SKM-1 treated with dmso at 0.1 percent for 144 hours (cell line): ENCODE results near the gene MFF.
A peak's percentile ranks its signal among the peaks of the same experiment; 100 is the strongest.
"Not testable (repeated sequence)": the region's sequence is repeated elsewhere in the genome, so short reads cannot be mapped to it uniquely, and the experiment has no call there.

Source experiments
- DNase-seq: peaks from one replicate; lab custom pipeline; 2025; ENCODE audit not compliant: unreplicated experiment; lab: John Stamatoyannopoulos, UW

Gene MFF

GRCh38 chr2:227326783-227327182 lies 1.7 kb downstream of the MFF start:
- DNase-seq = no peak

GRCh38 chr2:227335713-227336112 lies 10.7 kb downstream of the MFF start:
- DNase-seq = no peak

DNA sequence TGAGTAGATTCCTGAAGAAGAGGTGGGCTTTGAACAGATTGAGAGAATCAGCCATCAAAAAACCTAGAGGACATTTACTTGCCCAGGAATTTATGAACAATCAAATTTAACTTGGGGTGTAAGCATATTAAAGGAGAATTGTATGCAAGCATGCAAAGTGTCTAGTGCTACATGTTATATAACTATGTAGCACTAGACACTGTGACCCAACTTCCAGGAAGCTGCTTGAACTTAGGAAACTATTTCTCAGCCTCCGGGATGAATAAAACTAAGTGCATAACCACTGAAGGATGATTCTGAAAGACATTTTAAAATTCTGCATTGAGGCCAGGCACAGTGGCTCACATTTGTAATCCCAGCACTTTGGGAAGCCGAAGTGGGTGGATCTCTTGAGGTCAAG lies 12.4 kb downstream of the MFF start:
- DNase-seq = no peak

DNA sequence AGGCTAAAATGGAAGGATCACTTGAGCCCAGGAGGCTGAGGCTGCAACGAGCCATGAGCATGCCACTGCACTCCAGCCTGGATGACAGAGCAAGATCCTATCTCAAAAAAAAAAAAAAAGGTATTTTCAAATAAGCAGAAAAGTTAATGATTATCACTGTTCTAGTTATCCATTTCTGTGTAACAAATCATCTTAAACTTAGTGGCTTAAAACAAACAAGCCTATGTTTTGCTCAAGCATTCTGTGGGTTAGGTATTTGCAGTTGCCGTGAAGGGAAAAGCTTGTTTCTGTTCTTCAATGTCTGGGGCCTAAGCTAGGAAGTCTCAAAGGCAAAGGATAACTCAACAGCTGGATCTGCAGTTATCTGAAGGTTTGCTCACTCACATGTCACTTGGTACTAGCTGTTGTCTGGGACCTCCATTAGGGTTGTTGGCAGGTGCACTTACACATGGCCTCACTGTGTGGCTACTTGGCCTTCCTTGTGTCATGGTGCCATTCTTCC lies 14.1 kb downstream of the MFF start:
- DNase-seq = no peak

DNA sequence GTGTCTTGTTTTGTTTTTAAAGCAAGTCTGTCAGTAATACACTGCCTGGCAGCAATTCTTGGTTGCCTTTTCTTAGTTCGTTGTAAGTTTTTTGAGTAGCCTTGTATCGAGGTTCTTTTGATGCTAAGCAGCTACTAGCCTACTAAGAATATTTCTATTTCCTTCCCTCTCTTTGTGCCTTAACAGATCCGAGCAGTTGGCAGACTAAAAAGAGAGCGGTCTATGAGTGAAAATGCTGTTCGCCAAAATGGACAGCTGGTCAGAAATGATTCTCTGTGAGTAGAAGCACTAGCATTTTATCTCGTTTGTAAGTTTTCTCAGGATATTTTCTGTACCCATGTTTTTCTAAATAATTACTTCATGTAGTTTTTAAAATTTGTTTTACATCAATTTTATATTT lies 15.1 kb downstream of the MFF start:
- no peak for DNase-seq

DNA sequence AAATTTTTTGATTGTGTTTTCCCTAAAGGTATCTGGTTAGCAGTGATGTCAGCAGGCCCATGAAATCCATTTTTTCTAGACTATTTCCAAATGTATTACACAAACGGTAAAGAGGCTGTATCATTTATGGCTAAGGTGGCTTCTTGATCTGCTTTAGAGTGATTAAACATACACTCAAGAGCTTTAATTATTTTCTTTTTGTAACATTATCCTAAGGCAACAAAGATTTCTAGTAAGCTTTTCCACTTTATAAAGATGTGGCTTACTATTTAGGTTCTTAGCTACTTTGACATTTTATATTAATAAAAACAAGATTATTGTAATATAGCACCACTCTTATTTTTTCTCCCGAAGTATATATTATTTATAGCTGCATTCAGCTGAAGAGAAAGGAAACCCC lies 16.5 kb downstream of the MFF start:
- DNase-seq = no peak

DNA sequence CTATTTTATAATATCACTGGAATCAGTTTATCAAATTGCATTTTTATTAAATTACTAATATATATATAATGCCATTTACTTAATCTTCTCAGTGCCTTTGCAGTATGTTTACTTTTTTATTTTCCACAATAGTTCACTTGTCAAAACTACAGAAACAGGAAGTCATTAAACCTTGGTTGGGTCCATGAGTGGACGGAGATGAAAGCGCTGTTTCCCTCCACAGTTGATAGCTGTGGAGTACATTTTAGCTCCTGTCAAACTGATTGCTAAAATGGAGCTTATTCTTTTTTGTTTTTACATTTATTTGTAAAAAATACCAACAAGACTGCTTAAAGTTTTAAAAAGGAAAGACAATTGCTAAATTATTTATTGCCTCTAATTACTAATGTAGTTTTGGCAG lies 19.2 kb downstream of the MFF start:
- no peak for DNase-seq

- no peak for DNase-seq
Observed at GRCh38 chr2:227347117-227347516, 22.1 kb downstream of the MFF start.

DNA sequence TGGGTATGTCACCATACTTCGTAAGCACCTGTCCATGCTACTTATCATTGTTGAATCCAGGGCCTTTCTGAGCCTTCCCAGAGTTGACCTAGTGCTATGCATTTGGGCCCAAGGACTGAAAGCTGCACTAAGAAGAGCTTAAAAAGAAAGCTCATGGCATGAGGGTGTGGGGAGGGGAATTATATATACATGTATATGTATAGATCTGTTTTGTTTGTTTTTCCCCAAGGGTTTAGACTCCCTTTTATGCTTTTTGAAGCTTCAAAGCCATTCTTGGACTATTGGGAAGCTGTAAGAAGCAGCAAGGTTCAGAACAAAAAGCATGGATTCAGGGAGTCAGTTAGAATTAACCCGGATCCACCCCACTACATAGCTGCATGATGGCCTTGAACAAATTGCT lies 23.3 kb downstream of the MFF start:
- no peak for DNase-seq

DNA sequence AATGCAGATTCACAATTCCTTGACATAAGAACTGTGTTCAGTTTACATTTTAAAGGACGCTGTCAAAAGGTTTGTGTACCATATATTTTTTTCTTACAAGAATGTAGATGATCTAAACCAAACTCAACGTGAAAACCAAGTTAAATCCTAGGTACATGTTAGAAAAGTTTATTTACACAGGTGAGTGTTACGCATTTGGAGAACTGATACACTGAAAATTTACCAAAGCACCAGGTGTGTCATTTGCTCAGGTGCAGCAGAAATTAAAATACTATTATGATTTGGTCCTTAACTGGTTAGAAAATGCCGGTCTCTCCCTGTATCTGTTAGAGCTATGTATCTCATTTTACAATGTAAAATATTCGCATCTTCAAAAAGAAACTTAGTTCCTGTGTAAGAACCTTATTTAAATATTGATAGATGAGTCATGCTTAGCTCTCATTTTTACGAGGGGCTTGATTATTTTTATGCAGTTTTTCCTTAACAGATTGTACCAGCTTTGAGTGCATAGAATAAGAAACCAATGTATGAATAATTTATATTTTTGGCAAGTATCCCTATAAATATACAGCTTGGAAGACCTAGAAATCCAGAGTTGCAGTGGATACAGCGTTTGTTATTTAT lies 25.1 kb downstream of the MFF start:
- no peak for DNase-seq

DNA sequence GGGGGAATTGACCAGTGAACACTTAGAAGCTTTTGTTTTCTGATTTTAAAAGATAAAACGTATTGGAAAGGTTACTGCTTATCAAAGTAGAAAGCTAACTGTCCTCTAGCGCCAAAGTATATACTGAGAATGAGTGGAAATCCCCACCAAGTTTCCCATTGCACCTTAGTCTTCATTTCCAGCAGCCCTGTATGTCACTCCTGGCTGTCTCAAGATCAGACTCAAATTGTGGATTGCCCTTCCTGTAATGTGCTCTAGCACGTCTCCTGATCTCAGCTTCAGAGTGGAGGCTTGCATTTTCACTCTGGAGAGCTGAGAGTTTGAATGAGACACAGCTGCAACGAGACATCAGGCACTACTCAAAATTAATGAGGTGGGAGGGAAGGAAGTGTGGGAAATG lies 26.6 kb downstream of the MFF start:
- DNase-seq = no peak

- DNase-seq = no peak
Observed at GRCh38 chr2:227360351-227360750, 35.3 kb downstream of the MFF start.

DNA sequence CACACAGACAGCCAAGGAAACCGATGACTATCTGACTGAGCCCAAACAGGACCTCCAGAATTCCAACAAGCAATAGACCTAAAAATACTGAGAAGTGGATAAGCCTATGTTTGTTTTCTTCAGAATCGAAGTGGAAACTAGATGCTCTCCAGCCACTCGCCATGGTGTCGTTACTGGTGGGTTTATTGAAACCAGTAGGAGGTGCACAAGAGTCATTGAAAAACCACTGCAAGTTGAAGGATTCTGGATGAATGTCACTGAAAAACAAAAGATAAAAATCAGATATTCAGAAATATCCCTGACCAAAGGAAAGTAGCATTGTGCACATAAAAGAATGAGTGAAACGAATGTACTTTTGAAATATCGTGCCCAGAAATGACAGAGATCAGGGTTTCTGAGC lies 38.7 kb downstream of the MFF start:
- DNase-seq = no peak

DNA sequence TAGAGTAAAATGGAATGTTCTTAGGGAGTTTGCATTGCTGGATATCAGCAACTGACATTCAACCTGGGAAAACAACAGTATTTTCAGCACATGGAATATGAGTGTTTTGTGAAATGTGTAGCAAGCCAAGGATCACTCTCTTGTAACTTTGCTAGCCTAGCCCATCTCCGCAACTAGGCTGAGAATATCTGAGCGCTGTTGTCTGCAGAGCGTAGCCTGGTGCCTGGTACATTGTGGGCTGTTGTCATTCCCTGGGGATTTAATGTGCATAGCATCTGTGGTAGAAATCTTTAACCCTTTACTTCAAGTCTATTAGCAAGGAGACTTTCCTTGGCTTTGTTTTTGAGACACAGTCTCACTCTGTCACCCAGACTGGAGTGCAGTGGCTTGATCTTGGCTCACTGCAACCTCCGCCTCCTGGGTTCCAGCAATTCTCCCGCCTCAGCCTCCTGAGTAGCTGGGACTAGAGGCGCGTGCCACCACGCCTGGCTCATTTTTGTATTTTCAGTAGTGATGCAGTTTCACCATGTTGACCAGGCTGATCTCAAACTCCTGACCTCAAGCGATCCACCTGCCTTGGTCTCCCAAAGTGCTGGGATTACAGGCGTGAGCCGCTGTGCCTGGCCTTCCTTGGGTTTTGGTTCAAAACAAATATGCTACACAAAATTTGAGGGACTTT lies 39.7 kb downstream of the MFF start:
- not testable (repeated sequence) for DNase-seq

DNA sequence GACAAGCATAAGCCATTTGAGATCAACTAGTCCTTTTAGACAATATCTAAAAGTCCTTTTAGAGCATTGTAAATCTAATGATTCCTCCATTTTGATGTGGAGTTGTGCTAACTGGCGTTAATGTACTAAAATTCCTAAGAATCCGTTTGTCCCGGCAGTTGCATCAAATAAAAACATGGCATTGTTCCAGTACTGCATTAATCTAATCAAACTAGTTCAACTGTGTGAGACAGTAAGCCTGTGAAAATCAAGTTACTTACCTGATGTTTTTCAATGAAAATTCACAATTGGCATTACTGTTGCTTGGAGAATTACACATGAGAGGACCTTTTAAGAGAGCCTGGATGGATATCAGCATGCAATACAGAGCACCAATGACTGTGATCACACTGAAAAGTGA lies 40.8 kb downstream of the MFF start:
- no peak for DNase-seq

GRCh38 chr2:227366769-227367426 lies 41.8 kb downstream of the MFF start:
- no peak for DNase-seq

- DNase-seq = no peak
Observed at GRCh38 chr2:227367427-227367795, 42.4 kb downstream of the MFF start.

DNA sequence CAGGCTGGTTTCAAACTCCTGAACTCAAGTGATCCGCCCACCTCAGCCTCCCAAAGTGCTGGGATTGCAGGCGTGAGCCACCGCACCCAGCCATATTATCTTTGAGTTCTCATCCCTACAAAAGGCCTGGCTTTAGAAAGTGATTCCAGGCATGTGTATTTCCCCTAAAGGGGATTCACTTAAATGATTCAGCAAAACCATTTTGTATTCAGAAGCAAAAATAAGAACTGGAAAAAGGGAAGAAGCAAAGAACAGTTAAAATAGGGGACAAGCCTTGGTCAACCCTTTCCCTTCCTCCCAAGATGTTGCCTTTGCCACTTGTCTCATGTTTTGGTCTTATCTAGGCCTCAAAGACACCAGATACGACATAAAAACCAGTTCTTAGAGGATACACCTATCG lies 43.5 kb downstream of the MFF start:
- DNase-seq = no peak

DNA sequence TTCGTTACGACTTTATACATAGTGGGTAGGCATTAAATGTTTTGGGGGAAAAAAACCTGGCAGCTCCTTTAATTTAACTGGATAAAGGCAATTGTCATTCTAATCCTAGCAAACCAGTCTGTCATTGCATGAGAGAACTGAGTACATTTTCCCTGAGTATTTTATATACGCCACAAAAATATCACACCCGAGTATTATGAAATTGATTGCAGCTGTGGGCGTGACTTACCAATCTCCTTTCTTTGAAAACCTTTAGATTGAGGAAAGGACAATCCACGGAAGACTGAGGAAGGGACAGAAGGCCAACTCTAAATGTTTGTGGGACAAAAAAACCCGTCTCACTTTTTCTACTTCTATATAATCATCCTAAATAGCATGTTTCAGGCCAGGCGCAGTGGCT lies 45.0 kb downstream of the MFF start:
- no peak for DNase-seq

- peak; percentile 75 for DNase-seq
Observed at GRCh38 chr2:227370791-227371312, 45.8 kb downstream of the MFF start.

GRCh38 chr2:227373389-227373788 lies 48.3 kb downstream of the MFF start:
- no peak for DNase-seq

- no peak for DNase-seq
Observed at GRCh38 chr2:227374158-227374557, 49.1 kb downstream of the MFF start.
